Measurements from ENCODE around the gene NELL2.

GRCh38 chr12:44626883-44627282 is 249.2 kb downstream of the NELL2 start:
- TF ChIP-seq TAF1 (IDR thresholded peaks at IDR 0.05; ENCODE audit: borderline replicate concordance, insufficient read depth, low read length) (no peak), POLR2AphosphoS5 (IDR thresholded peaks at IDR 0.05; ENCODE audit: low read depth, low read length) (no peak), SIN3A (IDR thresholded peaks at IDR 0.05; ENCODE audit: borderline replicate concordance, insufficient read depth, low read length) (no peak), REST (IDR thresholded peaks at IDR 0.05; ENCODE audit: insufficient read depth in 1 of 2, low read depth in 2 of 2, low read length in 2 of 2) (no peak), FOXP2 (optimal IDR thresholded peaks at IDR 0.05; ENCODE audit: borderline replicate concordance, extremely low read depth, extremely low read length, insufficient read depth) (no peak)

All from PFSK-1 (cell line).